Cortex of kidney (tissue), 1 donor: ENCODE data around the gene SIGLEC9.
"Not testable (repeated sequence)": the region's sequence is repeated elsewhere in the genome, so short reads cannot be mapped to it uniquely, and the experiment has no call there.

Experiments used
- DNase-seq: peaks from one replicate; lab custom pipeline; 2025; lab: John Stamatoyannopoulos, UW

Gene SIGLEC9

DNA sequence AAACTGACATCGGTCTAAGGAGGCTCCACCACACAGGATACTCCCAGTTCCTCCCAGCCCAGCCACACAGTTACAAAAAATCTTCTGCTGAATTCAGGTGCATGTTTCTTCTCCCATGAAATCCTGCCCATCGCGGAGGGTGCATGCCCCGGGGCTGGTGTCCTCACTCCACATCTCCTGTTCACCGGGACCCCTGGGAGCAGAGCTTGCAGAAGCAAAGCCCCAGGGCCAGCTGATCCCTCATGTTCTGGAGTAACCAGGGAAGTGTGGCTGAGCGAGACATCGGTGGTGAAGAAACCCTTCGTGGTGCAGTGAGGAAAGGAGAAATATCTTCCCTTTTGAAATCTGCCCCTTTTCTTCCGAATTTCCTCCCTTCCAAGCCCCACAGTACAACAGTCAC is 904 bp upstream of the SIGLEC9 start:
- DNase-seq: no peak

GRCh38 chr19:51124216-51124615 is 490 bp upstream of the SIGLEC9 start:
- DNase-seq: no peak

- DNase-seq: no peak
Observed at GRCh38 chr19:51125421-51126075, 842 bp downstream of the SIGLEC9 start.

DNA sequence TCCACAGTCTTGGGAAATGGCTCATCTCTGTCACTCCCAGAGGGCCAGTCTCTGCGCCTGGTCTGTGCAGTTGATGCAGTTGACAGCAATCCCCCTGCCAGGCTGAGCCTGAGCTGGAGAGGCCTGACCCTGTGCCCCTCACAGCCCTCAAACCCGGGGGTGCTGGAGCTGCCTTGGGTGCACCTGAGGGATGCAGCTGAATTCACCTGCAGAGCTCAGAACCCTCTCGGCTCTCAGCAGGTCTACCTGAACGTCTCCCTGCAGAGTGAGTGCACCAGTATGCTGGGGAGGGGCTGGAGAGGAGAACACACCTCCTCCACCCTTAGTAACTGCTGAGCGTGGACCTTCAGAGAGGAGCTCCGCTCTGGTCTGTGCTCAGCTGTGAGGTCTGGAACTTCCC is 2.3 kb downstream of the SIGLEC9 start:
- DNase-seq: no peak

GRCh38 chr19:51127755-51128154 is 3.0 kb downstream of the SIGLEC9 start:
- DNase-seq: no peak

DNA sequence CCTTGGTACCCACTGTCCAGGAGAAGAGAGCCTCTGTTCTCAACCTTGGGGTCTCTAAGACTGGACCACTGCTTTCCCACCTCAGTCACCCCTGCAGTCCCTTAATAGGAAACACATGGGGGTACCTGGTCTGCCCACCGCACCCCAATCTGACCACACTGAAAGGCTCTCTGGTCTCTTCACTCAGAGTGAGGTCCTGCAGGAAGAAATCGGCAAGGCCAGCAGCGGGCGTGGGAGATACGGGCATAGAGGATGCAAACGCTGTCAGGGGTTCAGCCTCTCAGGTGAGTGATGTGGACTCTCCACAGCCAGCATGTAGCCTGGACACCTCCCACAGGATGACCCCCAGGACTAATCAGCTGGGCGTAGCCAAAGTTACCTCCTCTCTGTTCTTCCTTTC is 3.5 kb downstream of the SIGLEC9 start:
- no peak for DNase-seq

DNA sequence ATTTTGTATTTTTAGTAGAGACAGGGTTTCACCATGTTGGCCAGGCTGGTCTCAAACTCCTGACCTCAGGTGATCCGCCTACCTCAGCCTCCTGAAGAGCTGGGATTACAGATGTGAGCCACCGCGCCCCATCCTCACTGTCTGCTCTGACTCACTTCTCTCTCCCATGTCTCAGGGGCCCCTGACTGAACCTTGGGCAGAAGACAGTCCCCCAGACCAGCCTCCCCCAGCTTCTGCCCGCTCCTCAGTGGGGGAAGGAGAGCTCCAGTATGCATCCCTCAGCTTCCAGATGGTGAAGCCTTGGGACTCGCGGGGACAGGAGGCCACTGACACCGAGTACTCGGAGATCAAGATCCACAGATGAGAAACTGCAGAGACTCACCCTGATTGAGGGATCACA is 5.0 kb downstream of the SIGLEC9 start:
- DNase-seq: no peak

- no peak for DNase-seq
Observed at GRCh38 chr19:51131780-51132680, 7.3 kb downstream of the SIGLEC9 start.

- DNase-seq: no peak
Observed at GRCh38 chr19:51135004-51135403, 10.3 kb downstream of the SIGLEC9 start.

- no peak for DNase-seq
Observed at GRCh38 chr19:51135986-51136762, 11.5 kb downstream of the SIGLEC9 start.

- no peak for DNase-seq
Observed at GRCh38 chr19:51136851-51137551, 12.3 kb downstream of the SIGLEC9 start.

DNA sequence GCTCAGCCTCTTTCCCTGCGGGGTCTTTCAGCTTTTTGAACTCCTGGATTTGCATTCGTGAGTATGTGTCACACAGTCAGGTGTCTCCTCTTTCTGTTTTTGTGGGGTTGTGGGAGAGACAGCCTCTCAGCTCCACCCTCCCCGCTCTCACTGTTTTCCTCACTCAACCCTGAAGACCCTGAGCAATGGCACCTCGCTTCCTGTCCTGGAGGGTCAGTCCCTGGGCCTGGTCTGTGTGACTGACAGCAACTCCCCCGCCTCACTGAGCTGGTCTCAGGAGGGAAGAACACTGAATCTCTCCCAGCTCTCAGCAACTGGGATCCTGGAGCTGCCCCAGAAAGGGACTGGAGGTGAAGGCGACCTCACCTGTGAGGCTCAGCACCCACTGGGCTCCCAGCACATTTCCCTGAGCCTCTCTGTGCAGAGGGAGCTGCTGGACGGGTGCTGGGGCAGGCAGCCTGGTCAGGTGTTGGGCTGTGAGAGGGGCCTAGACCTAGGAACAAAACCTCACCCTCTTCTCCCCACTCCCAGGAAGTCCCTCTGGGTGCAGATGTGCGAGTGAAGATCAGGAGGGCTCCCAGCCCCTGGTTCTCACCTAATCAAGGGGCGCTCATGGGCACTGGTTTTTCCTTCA is 13.2 kb downstream of the SIGLEC9 start:
- no peak for DNase-seq

- no peak for DNase-seq
Observed at GRCh38 chr19:51138549-51138979, 13.9 kb downstream of the SIGLEC9 start.

DNA sequence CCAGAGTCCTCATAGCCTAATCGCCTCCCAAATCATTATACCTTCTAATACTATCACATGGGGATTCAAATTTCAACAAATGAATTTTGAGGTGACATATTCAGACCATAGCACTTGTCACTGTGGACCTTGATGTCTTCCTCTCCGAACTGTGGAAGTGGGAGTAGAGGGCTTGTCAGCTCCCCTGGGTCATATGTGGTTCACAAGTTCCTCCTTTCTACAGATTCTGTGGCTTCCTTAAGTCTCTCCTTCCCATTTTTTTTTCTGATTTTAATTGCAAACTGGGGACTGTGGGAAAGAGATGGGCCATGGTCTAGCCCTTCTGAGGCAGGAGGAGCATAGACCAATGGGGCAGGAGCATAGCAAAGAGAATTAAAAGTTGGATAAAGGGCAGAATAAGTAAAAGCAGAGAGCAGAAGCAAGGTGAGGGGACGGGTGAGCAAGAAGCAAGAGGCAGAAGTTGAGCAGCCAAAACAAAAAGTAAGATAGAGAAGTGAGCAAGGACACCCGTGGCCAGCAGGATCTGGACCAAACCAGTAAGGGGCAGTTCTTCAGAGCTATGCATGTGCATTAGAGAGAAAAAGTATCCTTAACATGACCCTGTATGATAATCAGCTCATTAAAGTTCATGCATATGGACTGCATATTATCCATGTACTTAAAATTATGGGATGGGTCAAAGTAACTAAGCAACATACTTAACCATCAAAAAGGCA is 14.8 kb downstream of the SIGLEC9 start:
- DNase-seq: no peak

DNA sequence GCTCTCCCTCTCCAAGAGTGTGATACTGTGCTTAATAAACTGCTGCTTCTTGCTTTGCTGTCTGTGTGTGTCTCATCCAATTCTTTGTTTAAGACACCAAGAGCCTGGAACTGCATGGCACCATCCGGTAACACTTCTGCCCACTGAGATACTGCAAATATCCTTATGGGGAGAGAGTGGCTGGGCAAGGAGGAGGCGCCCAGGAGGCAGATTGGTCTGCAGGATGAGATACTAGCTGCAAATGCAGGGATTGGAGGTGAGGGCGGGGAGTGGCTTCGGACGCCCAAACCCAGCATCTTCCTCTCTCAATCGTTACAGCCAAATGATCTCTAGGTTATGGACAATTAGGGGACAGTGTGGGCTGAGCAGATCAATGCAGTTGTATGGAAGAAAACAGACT is 15.7 kb downstream of the SIGLEC9 start:
- DNase-seq: no peak

- DNase-seq: no peak
Observed at GRCh38 chr19:51141181-51141580, 16.5 kb downstream of the SIGLEC9 start.

DNA sequence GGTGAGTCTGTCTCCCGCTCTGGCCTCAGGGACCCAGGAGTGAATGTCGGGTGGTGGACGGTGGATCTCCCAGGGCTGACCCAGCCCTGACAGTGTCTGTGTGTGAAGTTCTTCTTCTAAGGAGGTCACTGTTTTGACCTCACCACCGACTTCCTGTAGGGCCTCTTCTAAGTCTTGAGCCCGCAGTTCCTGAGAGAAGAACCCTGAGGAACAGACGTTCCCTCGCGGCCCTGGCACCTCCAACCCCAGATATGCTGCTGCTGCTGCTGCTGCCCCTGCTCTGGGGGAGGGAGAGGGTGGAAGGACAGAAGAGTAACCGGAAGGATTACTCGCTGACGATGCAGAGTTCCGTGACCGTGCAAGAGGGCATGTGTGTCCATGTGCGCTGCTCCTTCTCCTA is 17.4 kb downstream of the SIGLEC9 start, which contains the start of gene SIGLEC7:
Gene SIGLEC7, plus strand, starts transcription at position 183 of the 400 bp plus-strand sequence. Its CDS starts 69 bp downstream, at position 252.
- DNase-seq: no peak

- DNase-seq: not testable (repeated sequence)
Observed at GRCh38 chr19:51142809-51143475, 18.2 kb downstream of the SIGLEC9 start.

DNA sequence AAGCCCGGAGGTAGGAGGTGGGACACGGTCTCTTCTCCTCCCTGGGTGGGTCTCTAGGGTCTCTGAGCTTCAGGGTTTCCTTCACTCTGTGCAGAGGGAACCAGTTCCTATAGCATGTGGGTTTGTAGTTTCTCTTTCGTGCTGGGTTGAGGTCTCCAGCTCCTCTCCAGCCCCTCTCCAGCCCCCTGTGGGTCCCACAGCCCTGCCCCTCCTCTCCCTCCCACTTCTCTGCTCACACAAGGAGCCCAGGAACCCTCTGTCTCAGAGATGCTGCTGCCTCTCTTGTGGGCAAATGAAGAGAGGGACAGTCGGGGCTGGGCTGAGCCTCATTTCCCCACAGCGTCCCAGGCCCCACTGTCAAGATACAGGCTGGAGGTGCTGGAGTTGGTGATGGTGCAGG is 18.8 kb downstream of the SIGLEC9 start:
- DNase-seq: no peak

DNA sequence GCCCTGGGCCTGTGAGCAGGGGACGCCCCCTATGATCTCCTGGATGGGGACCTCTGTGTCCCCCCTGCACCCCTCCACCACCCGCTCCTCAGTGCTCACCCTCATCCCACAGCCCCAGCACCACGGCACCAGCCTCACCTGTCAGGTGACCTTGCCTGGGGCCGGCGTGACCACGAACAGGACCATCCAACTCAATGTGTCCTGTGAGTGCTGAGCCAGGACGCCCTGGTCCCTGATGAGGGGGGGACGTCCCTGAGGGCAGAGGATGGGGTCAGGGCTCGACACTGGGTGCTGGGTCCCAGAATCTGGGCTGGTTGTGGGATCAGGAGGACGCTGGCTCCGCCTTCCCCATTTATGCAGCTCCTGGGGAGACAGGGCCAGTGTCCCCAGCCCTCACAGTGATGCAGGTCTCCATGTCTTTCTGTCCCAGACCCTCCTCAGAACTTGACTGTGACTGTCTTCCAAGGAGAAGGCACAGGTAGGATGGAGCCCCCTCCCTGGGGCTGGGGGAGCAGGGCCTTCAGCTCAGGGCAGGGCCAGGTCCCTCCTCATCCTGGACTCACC is 19.9 kb downstream of the SIGLEC9 start:
- no peak for DNase-seq
